Measurements from ENCODE around the gene CIROP. TPM values are rescaled to one million over a fixed set of nuclear protein-coding genes. Genes with fewer than 3 reads are reported as not detected.

The CIROP gene
- total and polyA plus RNA-seq, 2 donors (not counting 1 experiment from before 2014, with no cell fraction given): not detected

- no peaks in the 10 kb centered on the region for H3K4me1 ChIP-seq (ENCODE audit: control insufficient read depth in 2 of 2, insufficient read depth in 2 of 2, low read length in 2 of 2)
- DNase-seq (no peak), ATAC-seq (ENCODE audit: low read depth) (no peak)
- H3K27me3 Mint-ChIP-seq: no peaks in the 10 kb centered on the region
- peaks cover 54% of the 10 kb centered on the region for H4K20me1 ChIP-seq (ENCODE audit: control insufficient read depth, insufficient read depth, low read length, poor library complexity, severe bottlenecking)
- H3K4me1 Mint-ChIP-seq: no peaks in the 10 kb centered on the region
- peaks cover 34% of the 10 kb centered on the region for H3K79me2 ChIP-seq (ENCODE audit: control insufficient read depth, insufficient read depth, low read length)
- no peak overlapping the region for H2AFZ ChIP-seq (ENCODE audit: insufficient read depth, low read depth, low read length, poor library complexity, severe bottlenecking)
- H3K27ac Mint-ChIP-seq: no peak overlapping the region
- no peak overlapping the region for H3K4me3 ChIP-seq (ENCODE audit: control extremely low read depth in 1 of 5, extremely low read depth in 1 of 5, insufficient read depth in 1 of 5, low read depth in 2 of 5, low read length in 4 of 5)
- H3K27ac ChIP-seq (ENCODE audit: low read length in 2 of 2): no peak overlapping the region
- no peak overlapping the region for H3K9ac ChIP-seq (ENCODE audit: low read length)
- H3K4me2 ChIP-seq (replicated peaks; ENCODE audit: low read depth, low read length, poor library complexity, severe bottlenecking): no peak overlapping the region
- H3K36me3 ChIP-seq (replicated peaks in 1 of 2; ENCODE audit: control extremely low read depth in 1 of 2, control insufficient read depth in 1 of 2, extremely low read depth in 1 of 2, insufficient read depth in 2 of 2, low read length in 1 of 2): peaks cover 12 to 85% of the 10 kb centered on the region in 2 experiments
- POLR2A ChIA-PET: no interaction called here
- TF ChIP-seq CTCF (IDR thresholded peaks at IDR 0.05) (no peak), EZH2 (IDR thresholded peaks at IDR 0.05; ENCODE audit: borderline replicate concordance, insufficient read depth, low read depth, low read length, poor library complexity, severe bottlenecking) (no peak)
- H3K9me3 Mint-ChIP-seq (ENCODE audit: insufficient read depth): no peaks in the 10 kb centered on the region
- CTCF ChIA-PET: interaction anchor here (0.8 to 1.7 kb wide), 3 partner anchors 7 to 99 kb away, joined by 3 to 7 read pairs (median 3); no protein-coding TSS in a partner anchor
- 100% methylated on average over 1 of the region's 3 CpGs for WGBS (ENCODE audit: insufficient coverage)
- no peaks in the 10 kb centered on the region for H3K27me3 ChIP-seq (replicated peaks in 1 of 4; ENCODE audit: control extremely low read depth in 1 of 4, control insufficient read depth in 3 of 4, insufficient read depth in 4 of 4, low read length in 3 of 4)
- intact Hi-C loops (cut with micrococcal nuclease): no loop called here
- H3K9me3 ChIP-seq (ENCODE audit: control extremely low read depth in 1 of 3, control insufficient read depth in 2 of 3, insufficient read depth in 1 of 3, low read length in 2 of 3): no peaks in the 10 kb centered on the region
- no peak overlapping the region for H3K4me3 Mint-ChIP-seq
These were observed 19.3 kb downstream of the CIROP start for GRCh38 chr14:23085458-23085857.

GRCh38 chr14:23080474-23080873 lies 24.3 kb downstream of the CIROP start:
- POLR2A ChIA-PET: no interaction called here
- Mint-ChIP-seq H3K9me3 (ENCODE audit: insufficient read depth) (no peaks in the 10 kb centered on the region), H3K4me3 (no peak overlapping the region), H3K27ac (no peak overlapping the region), H3K4me1 (no peaks in the 10 kb centered on the region), H3K27me3 (no peaks in the 10 kb centered on the region)
- no CpG with 5 or more reads among the region's 1 CpG for WGBS (ENCODE audit: insufficient coverage)
- ATAC-seq (ENCODE audit: low read depth) (no peak), DNase-seq (no peak)
- Histone ChIP-seq H3K36me3 (replicated peaks in 1 of 2; ENCODE audit: control extremely low read depth in 1 of 2, control insufficient read depth in 1 of 2, extremely low read depth in 1 of 2, insufficient read depth in 2 of 2, low read length in 1 of 2) (peaks cover 21 to 87% of the 10 kb centered on the region in 2 experiments), H4K20me1 (ENCODE audit: control insufficient read depth, insufficient read depth, low read length, poor library complexity, severe bottlenecking) (peaks cover 41% of the 10 kb centered on the region), H3K4me2 (replicated peaks; ENCODE audit: low read depth, low read length, poor library complexity, severe bottlenecking) (no peak overlapping the region), H3K4me3 (ENCODE audit: control extremely low read depth in 1 of 5, extremely low read depth in 1 of 5, insufficient read depth in 1 of 5, low read depth in 2 of 5, low read length in 4 of 5) (no peak overlapping the region), H3K9me3 (ENCODE audit: control extremely low read depth in 1 of 3, control insufficient read depth in 2 of 3, insufficient read depth in 1 of 3, low read length in 2 of 3) (no peaks in the 10 kb centered on the region), H3K79me2 (ENCODE audit: control insufficient read depth, insufficient read depth, low read length) (peaks cover 23% of the 10 kb centered on the region), H3K27ac (ENCODE audit: low read length in 2 of 2) (no peak overlapping the region), H3K4me1 (ENCODE audit: control insufficient read depth in 2 of 2, insufficient read depth in 2 of 2, low read length in 2 of 2) (no peaks in the 10 kb centered on the region), H3K27me3 (replicated peaks in 1 of 4; ENCODE audit: control extremely low read depth in 1 of 4, control insufficient read depth in 3 of 4, insufficient read depth in 4 of 4, low read length in 3 of 4) (no peaks in the 10 kb centered on the region), H3K9ac (ENCODE audit: low read length) (no peak overlapping the region), H2AFZ (ENCODE audit: insufficient read depth, low read depth, low read length, poor library complexity, severe bottlenecking) (no peak overlapping the region)
- TF ChIP-seq EZH2 (IDR thresholded peaks at IDR 0.05; ENCODE audit: borderline replicate concordance, insufficient read depth, low read depth, low read length, poor library complexity, severe bottlenecking): no peak
- TF ChIP-seq CTCF (IDR thresholded peaks at IDR 0.05): no peak
- intact Hi-C loops (cut with micrococcal nuclease): no loop called here
- CTCF ChIA-PET: interaction anchor here (0.9 to 2.2 kb wide), 4 partner anchors 9 to 565 kb away, joined by 3 to 8 read pairs (median 4); no protein-coding TSS in a partner anchor
